ENCODE results near the gene C22orf23. TPM values are rescaled to one million over a fixed set of nuclear protein-coding genes. Genes with fewer than 3 reads are reported as not detected.

Gene C22orf23
- total and polyA plus RNA-seq, 2 of the 13 experiments (the other 11 are each of a cell fraction or from before 2014, with no cell fraction given) = 0.21 to 0.24 TPM

- Histone ChIP-seq H3K9ac (ENCODE audit: insufficient read depth, low read depth, low read length) (no peak overlapping the region), H3K79me2 (ENCODE audit: insufficient read depth, low read length) (no peaks in the 10 kb centered on the region), H3K4me1 (ENCODE audit: insufficient read depth, low read length) (peaks cover 63% of the 10 kb centered on the region), H3K27ac (ENCODE audit: extremely low read length, insufficient read depth, low read length) (no peak overlapping the region), H3K4me2 (ENCODE audit: low read depth, low read length) (peak overlapping the region; percentile 24), H3K27me3 (ENCODE audit: control insufficient read depth in 1 of 2, insufficient read depth in 2 of 2, low read length in 2 of 2) (peaks cover 0 to 8% of the 10 kb centered on the region in 2 experiments; a peak in 2 of 5 replicates), H2AFZ (ENCODE audit: low read length) (no peak overlapping the region), H3K4me3 (replicated peaks in 1 of 3; ENCODE audit: insufficient read depth in 1 of 3, low read depth in 2 of 3, low read length in 3 of 3) (peak overlapping the region in 1 of 3 experiments; percentile 5; a peak in 1 of 6 replicates), H4K20me1 (ENCODE audit: insufficient read depth, low read length) (no peaks in the 10 kb centered on the region), H3K9me3 (ENCODE audit: low read length) (no peaks in the 10 kb centered on the region), H3K36me3 (replicated peaks in 1 of 2; ENCODE audit: control insufficient read depth in 1 of 2, insufficient read depth in 2 of 2, low read length in 2 of 2) (no peaks in the 10 kb centered on the region)
- ChIA-PET CTCF (ENCODE audit: low intra/inter-chr PET ratio, low total read pairs) (no interaction called here), POLR2A (no interaction called here)
- ATAC-seq (peak; percentile 59), DNase-seq (ENCODE audit: low spot score) (peak; percentile 61), FAIRE-seq (no peak)
- TF ChIP-seq PBX2 (CRISPR knock-in tag; IDR thresholded peaks at IDR 0.05) (peak; percentile 58; the same call in 1 of the 2 replicates), ETV6 (CRISPR knock-in tag; conservative IDR thresholded peaks at IDR 0.05) (no peak)
- in situ Hi-C loops (cut with HindIII; ENCODE audit: extremely low pct_ligation_motif_present, low pct_unique_long_range_greater_than_20kb) (no loop called here), intact Hi-C loops (cut with micrococcal nuclease; ENCODE audit: unreplicated experiment) (no loop called here)
- BruUV-seq (replicated peaks) = no TSS peak
- 23% methylated on average over 7 of the region's 7 CpGs for WGBS (ENCODE audit: low lambda C conversion rate)
Observed at GRCh38 chr22:37998543-37998942, 45.1 kb upstream of the C22orf23 start.

GRCh38 chr22:37996515-37997246 lies 43.3 kb upstream of the C22orf23 start:
- FAIRE-seq (no peak), ATAC-seq (peak; percentile 68), DNase-seq (ENCODE audit: low spot score) (no peak)
- POLR2A ChIA-PET = no interaction called here
- H3K9me3 ChIP-seq (ENCODE audit: low read length) = no peaks in the 10 kb centered on the region
- intact Hi-C loops (cut with micrococcal nuclease; ENCODE audit: unreplicated experiment) (no loop called here), in situ Hi-C loops (cut with HindIII; ENCODE audit: extremely low pct_ligation_motif_present, low pct_unique_long_range_greater_than_20kb) (no loop called here)
- no peak overlapping the region for H3K4me3 ChIP-seq (replicated peaks in 1 of 3; ENCODE audit: insufficient read depth in 1 of 3, low read depth in 2 of 3, low read length in 3 of 3)
- H2AFZ ChIP-seq (ENCODE audit: low read length) = no peak overlapping the region
- no TSS peak for BruUV-seq (replicated peaks)
- H3K36me3 ChIP-seq (replicated peaks in 1 of 2; ENCODE audit: control insufficient read depth in 1 of 2, insufficient read depth in 2 of 2, low read length in 2 of 2) = no peaks in the 10 kb centered on the region
- no peaks in the 10 kb centered on the region for H4K20me1 ChIP-seq (ENCODE audit: insufficient read depth, low read length)
- H3K27ac ChIP-seq (ENCODE audit: extremely low read length, insufficient read depth, low read length) = no peak overlapping the region
- H3K79me2 ChIP-seq (ENCODE audit: insufficient read depth, low read length) = no peaks in the 10 kb centered on the region
- no peak for TF ChIP-seq MTERF4 (CRISPR knock-in tag; IDR thresholded peaks at IDR 0.05)
- peak; percentile 96 for TF ChIP-seq ZNF768 (CRISPR knock-in tag; IDR thresholded peaks at IDR 0.05)
- 0 out of 2 replicates have a peak, but pooled peaks have one; percentile 10 for TF ChIP-seq TFAP4 (IDR thresholded peaks at IDR 0.05; ENCODE audit: borderline replicate concordance, low read depth)
- 0% methylated on average over 1 of the region's 8 CpGs for WGBS (ENCODE audit: low lambda C conversion rate)
- H3K27me3 ChIP-seq (ENCODE audit: control insufficient read depth in 1 of 2, insufficient read depth in 2 of 2, low read length in 2 of 2) = peaks cover 0 to 8% of the 10 kb centered on the region in 2 experiments; a peak in 2 of 5 replicates
- H3K9ac ChIP-seq (ENCODE audit: insufficient read depth, low read depth, low read length) = no peak overlapping the region
- H3K4me2 ChIP-seq (ENCODE audit: low read depth, low read length) = no peak overlapping the region
- CTCF ChIA-PET (ENCODE audit: low intra/inter-chr PET ratio, low total read pairs) = no interaction called here
- peaks cover 81% of the 10 kb centered on the region for H3K4me1 ChIP-seq (ENCODE audit: insufficient read depth, low read length)

All from HepG2 (cell line).